WTC11 (cell line): ENCODE results near the gene PCSK9.

Source experiments
- CTCF ChIP-seq: fragments of 200-600 bp; IDR thresholded peaks from 2 replicates; pipeline ENCODE4 v1.8.0; 2022; ENCODE audit warnings: antibody characterized with exemption
- ELF4 ChIP-seq: sonication (generic); formaldehyde crosslinking; IDR thresholded peaks from 2 replicates; pipeline ENCODE4 v1.8.1; 2022; ENCODE audit warnings: low read depth, mild to moderate bottlenecking, moderate library complexity, missing genetic modification reagents
- GABPB1 ChIP-seq: sonication (generic); formaldehyde crosslinking; IDR thresholded peaks from 2 replicates; pipeline ENCODE4 v1.8.1; 2023; ENCODE audit warnings: mild to moderate bottlenecking, missing genetic modification reagents
- NFYB ChIP-seq: sonication (generic); formaldehyde crosslinking; conservative IDR thresholded peaks from 2 replicates; pipeline ENCODE4 v1.8.0; 2022; ENCODE audit warnings: low read depth, missing genetic modification reagents
- NR2C2 ChIP-seq: sonication (generic); formaldehyde crosslinking; IDR thresholded peaks from 2 replicates; pipeline ENCODE4 v1.8.0; 2022; ENCODE audit warnings: mild to moderate bottlenecking, missing genetic modification reagents
- SOX15 ChIP-seq: fragments of 250-450 bp; sonication (Bioruptor Pico); IDR thresholded peaks from 2 replicates; pipeline ENCODE4 v1.9.0; 2021; ENCODE audit warnings: mild to moderate bottlenecking
- ZNF121 ChIP-seq: sonication (generic); formaldehyde crosslinking; IDR thresholded peaks from 2 replicates; pipeline ENCODE4 v1.8.0; 2023; ENCODE audit warnings: missing genetic modification reagents
- ZNF232 ChIP-seq: sonication (generic); formaldehyde crosslinking; IDR thresholded peaks from 2 replicates; pipeline ENCODE4 v1.8.0; 2022; ENCODE audit warnings: mild to moderate bottlenecking, missing genetic modification reagents
- ZNF263 ChIP-seq: sonication (generic); formaldehyde crosslinking; IDR thresholded peaks from 2 replicates; pipeline ENCODE4 v1.8.1; 2022; ENCODE audit warnings: low read depth, mild to moderate bottlenecking, moderate library complexity, missing genetic modification reagents
- ZSCAN18 ChIP-seq: fragments of 250-450 bp; sonication (Bioruptor Pico); IDR thresholded peaks from 2 replicates; pipeline ENCODE4 v2.1.2; 2022; ENCODE audit warnings: mild to moderate bottlenecking, moderate library complexity
- TF ChIP-seq, protein P1 (sequence below): sonication (generic); formaldehyde crosslinking; IDR thresholded peaks from 2 replicates; pipeline ENCODE4 v1.8.0; 2023; ENCODE audit warnings: missing genetic modification reagents, mild to moderate bottlenecking, borderline replicate concordance
- TF ChIP-seq, protein P2 (sequence below): sonication (generic); formaldehyde crosslinking; IDR thresholded peaks from 2 replicates; pipeline ENCODE4 v1.8.1; 2022; ENCODE audit warnings: missing genetic modification reagents, borderline replicate concordance

DNA sequence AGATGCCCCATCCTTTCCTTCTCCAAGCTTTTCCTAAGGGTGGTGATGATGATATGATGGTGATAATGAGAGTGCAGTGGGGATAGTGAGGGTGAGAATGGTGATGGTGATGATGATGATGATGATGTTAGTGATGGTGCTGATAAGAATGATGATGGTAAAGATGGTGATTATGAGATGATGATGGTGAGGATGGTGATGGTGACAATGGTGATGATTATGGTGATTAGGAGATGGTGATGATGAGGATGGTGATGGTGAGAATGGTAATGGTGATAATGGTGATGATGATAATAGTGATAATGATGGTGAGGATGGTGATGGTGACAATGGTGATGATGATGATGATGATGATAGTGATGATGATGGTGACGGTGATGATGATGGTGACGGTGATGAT is 36.7 kb upstream of the PCSK9 start:
- TF ChIP-seq ZNF263 (CRISPR knock-in tag) = no peak
- TF ChIP-seq ELF4 (CRISPR knock-in tag) = no peak
- TF ChIP-seq CTCF = no peak
- TF ChIP-seq ZNF232 (CRISPR knock-in tag) = no peak
- TF ChIP-seq, protein P1, sequence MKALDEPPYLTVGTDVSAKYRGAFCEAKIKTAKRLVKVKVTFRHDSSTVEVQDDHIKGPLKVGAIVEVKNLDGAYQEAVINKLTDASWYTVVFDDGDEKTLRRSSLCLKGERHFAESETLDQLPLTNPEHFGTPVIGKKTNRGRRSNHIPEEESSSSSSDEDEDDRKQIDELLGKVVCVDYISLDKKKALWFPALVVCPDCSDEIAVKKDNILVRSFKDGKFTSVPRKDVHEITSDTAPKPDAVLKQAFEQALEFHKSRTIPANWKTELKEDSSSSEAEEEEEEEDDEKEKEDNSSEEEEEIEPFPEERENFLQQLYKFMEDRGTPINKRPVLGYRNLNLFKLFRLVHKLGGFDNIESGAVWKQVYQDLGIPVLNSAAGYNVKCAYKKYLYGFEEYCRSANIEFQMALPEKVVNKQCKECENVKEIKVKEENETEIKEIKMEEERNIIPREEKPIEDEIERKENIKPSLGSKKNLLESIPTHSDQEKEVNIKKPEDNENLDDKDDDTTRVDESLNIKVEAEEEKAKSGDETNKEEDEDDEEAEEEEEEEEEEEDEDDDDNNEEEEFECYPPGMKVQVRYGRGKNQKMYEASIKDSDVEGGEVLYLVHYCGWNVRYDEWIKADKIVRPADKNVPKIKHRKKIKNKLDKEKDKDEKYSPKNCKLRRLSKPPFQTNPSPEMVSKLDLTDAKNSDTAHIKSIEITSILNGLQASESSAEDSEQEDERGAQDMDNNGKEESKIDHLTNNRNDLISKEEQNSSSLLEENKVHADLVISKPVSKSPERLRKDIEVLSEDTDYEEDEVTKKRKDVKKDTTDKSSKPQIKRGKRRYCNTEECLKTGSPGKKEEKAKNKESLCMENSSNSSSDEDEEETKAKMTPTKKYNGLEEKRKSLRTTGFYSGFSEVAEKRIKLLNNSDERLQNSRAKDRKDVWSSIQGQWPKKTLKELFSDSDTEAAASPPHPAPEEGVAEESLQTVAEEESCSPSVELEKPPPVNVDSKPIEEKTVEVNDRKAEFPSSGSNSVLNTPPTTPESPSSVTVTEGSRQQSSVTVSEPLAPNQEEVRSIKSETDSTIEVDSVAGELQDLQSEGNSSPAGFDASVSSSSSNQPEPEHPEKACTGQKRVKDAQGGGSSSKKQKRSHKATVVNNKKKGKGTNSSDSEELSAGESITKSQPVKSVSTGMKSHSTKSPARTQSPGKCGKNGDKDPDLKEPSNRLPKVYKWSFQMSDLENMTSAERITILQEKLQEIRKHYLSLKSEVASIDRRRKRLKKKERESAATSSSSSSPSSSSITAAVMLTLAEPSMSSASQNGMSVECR = no peak
- no peak for TF ChIP-seq NFYB (CRISPR knock-in tag)
- no peak for TF ChIP-seq GABPB1 (CRISPR knock-in tag)
- TF ChIP-seq, protein P2, sequence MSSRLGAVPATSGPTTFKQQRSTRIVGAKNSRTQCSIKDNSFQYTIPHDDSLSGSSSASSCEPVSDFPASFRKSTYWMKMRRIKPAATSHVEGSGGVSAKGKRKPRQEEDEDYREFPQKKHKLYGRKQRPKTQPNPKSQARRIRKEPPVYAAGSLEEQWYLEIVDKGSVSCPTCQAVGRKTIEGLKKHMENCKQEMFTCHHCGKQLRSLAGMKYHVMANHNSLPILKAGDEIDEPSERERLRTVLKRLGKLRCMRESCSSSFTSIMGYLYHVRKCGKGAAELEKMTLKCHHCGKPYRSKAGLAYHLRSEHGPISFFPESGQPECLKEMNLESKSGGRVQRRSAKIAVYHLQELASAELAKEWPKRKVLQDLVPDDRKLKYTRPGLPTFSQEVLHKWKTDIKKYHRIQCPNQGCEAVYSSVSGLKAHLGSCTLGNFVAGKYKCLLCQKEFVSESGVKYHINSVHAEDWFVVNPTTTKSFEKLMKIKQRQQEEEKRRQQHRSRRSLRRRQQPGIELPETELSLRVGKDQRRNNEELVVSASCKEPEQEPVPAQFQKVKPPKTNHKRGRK (CRISPR knock-in tag) = no peak
- no peak for TF ChIP-seq ZSCAN18 (CRISPR knock-in tag)
- TF ChIP-seq NR2C2 (CRISPR knock-in tag) = no peak
- no peak for TF ChIP-seq SOX15 (CRISPR knock-in tag)
- TF ChIP-seq ZNF121 (CRISPR knock-in tag) = no peak
